Measurements from ENCODE around the gene VDAC1.

VDAC1 gene

GRCh38 chr5:133934311-133934710 lies 70.5 kb downstream of the VDAC1 start:
- Mint-ChIP-seq H3K27ac (no peak overlapping the region), H3K36me3 (peaks cover 2% of the 10 kb centered on the region), H3K4me1 (peaks cover 30% of the 10 kb centered on the region), H3K9me3 (peaks cover 3% of the 10 kb centered on the region), H3K27me3 (peaks cover 5% of the 10 kb centered on the region), H3K4me3 (no peak overlapping the region)
- CTCF ChIA-PET: no interaction called here
- no peak for DNase-seq

- Mint-ChIP-seq H3K27ac (no peak overlapping the region), H3K4me1 (peaks cover 29% of the 10 kb centered on the region), H3K36me3 (peaks cover 2% of the 10 kb centered on the region), H3K4me3 (no peak overlapping the region), H3K27me3 (peaks cover 5% of the 10 kb centered on the region), H3K9me3 (peaks cover 3% of the 10 kb centered on the region)
- CTCF ChIA-PET: no interaction called here
- no peak for DNase-seq
Observed at GRCh38 chr5:133933670-133934295, 71.0 kb downstream of the VDAC1 start.

- Mint-ChIP-seq H3K36me3 (peaks cover 2% of the 10 kb centered on the region), H3K27me3 (peaks cover 5% of the 10 kb centered on the region), H3K9me3 (peaks cover 3% of the 10 kb centered on the region), H3K4me1 (peaks cover 29% of the 10 kb centered on the region), H3K27ac (no peak overlapping the region), H3K4me3 (no peak overlapping the region)
- DNase-seq: no peak
- CTCF ChIA-PET: no interaction called here
Observed at GRCh38 chr5:133933169-133933509, 71.6 kb downstream of the VDAC1 start.

- H3K27ac Mint-ChIP-seq: no peak overlapping the region
- peaks cover 2% of the 10 kb centered on the region for H3K36me3 Mint-ChIP-seq
- no peak for DNase-seq
- CTCF ChIA-PET: no interaction called here
- H3K27me3 Mint-ChIP-seq: peaks cover 5% of the 10 kb centered on the region
- H3K4me3 Mint-ChIP-seq: no peak overlapping the region
- peaks cover 29% of the 10 kb centered on the region for H3K4me1 Mint-ChIP-seq
- peaks cover 3% of the 10 kb centered on the region for H3K9me3 Mint-ChIP-seq
Observed at GRCh38 chr5:133932441-133933168, 72.2 kb downstream of the VDAC1 start.

GRCh38 chr5:133931546-133931945 lies 73.2 kb downstream of the VDAC1 start:
- Mint-ChIP-seq H3K4me3 (no peak overlapping the region), H3K27me3 (peaks cover 3% of the 10 kb centered on the region), H3K4me1 (peaks cover 29% of the 10 kb centered on the region), H3K36me3 (peaks cover under 1% of the 10 kb centered on the region), H3K9me3 (no peaks in the 10 kb centered on the region), H3K27ac (no peak overlapping the region)
- DNase-seq: no peak
- CTCF ChIA-PET: no interaction called here

- Mint-ChIP-seq H3K27ac (peak overlapping the region; percentile 86), H3K4me1 (peaks cover 29% of the 10 kb centered on the region), H3K36me3 (no peaks in the 10 kb centered on the region), H3K4me3 (peak overlapping the region; percentile 62), H3K9me3 (no peaks in the 10 kb centered on the region), H3K27me3 (no peaks in the 10 kb centered on the region)
- DNase-seq: no peak
- CTCF ChIA-PET: interaction anchor here (1.2 to 1.7 kb wide), 4 partner anchors 14 to 109 kb away, joined by 3 to 6 read pairs (median 6); no protein-coding TSS in a partner anchor
Observed at GRCh38 chr5:133930813-133931090, 74.0 kb downstream of the VDAC1 start.

GRCh38 chr5:133930061-133930812 lies 74.5 kb downstream of the VDAC1 start:
- peaks cover 2% of the 10 kb centered on the region for H3K27me3 Mint-ChIP-seq
- CTCF ChIA-PET: interaction anchor here (0.8 to 1.7 kb wide), 5 partner anchors 14 to 109 kb away, joined by 3 to 6 read pairs (median 5); no protein-coding TSS in a partner anchor
- peaks cover 29% of the 10 kb centered on the region for H3K4me1 Mint-ChIP-seq
- peak; percentile 66 for DNase-seq
- no peaks in the 10 kb centered on the region for H3K36me3 Mint-ChIP-seq
- H3K4me3 Mint-ChIP-seq: peak overlapping the region; percentile 62
- H3K9me3 Mint-ChIP-seq: no peaks in the 10 kb centered on the region
- peak overlapping the region; percentile 86 for H3K27ac Mint-ChIP-seq

- H3K4me1 Mint-ChIP-seq: peaks cover 29% of the 10 kb centered on the region
- CTCF ChIA-PET: interaction anchor here (0.8 kb wide), 1 partner anchor 16 kb away, joined by 3 read pairs; no protein-coding TSS in a partner anchor
- H3K27ac Mint-ChIP-seq: no peak overlapping the region
- DNase-seq: no peak
- no peaks in the 10 kb centered on the region for H3K9me3 Mint-ChIP-seq
- no peak overlapping the region for H3K4me3 Mint-ChIP-seq
- H3K27me3 Mint-ChIP-seq: peaks cover 15% of the 10 kb centered on the region
- no peaks in the 10 kb centered on the region for H3K36me3 Mint-ChIP-seq
Observed at GRCh38 chr5:133928587-133929393, 76.0 kb downstream of the VDAC1 start.

GRCh38 chr5:133927300-133928180 lies 77.2 kb downstream of the VDAC1 start:
- Mint-ChIP-seq H3K4me1 (peaks cover 24% of the 10 kb centered on the region), H3K9me3 (no peaks in the 10 kb centered on the region), H3K36me3 (no peaks in the 10 kb centered on the region), H3K27me3 (peaks cover 21% of the 10 kb centered on the region), H3K4me3 (no peak overlapping the region), H3K27ac (no peak overlapping the region)
- CTCF ChIA-PET: no interaction called here
- no peak for DNase-seq

- Mint-ChIP-seq H3K36me3 (no peaks in the 10 kb centered on the region), H3K27ac (no peak overlapping the region), H3K9me3 (no peaks in the 10 kb centered on the region), H3K4me1 (peaks cover 19% of the 10 kb centered on the region), H3K4me3 (no peak overlapping the region), H3K27me3 (peaks cover 23% of the 10 kb centered on the region)
- CTCF ChIA-PET: no interaction called here
- DNase-seq: no peak
Observed at GRCh38 chr5:133926489-133927299, 78.1 kb downstream of the VDAC1 start.

GRCh38 chr5:133925866-133926488 lies 78.8 kb downstream of the VDAC1 start:
- peaks cover 12% of the 10 kb centered on the region for H3K4me1 Mint-ChIP-seq
- no peak overlapping the region for H3K27ac Mint-ChIP-seq
- H3K36me3 Mint-ChIP-seq: no peaks in the 10 kb centered on the region
- H3K9me3 Mint-ChIP-seq: no peaks in the 10 kb centered on the region
- CTCF ChIA-PET: no interaction called here
- no peak overlapping the region for H3K4me3 Mint-ChIP-seq
- no peak for DNase-seq
- H3K27me3 Mint-ChIP-seq: peaks cover 25% of the 10 kb centered on the region

GRCh38 chr5:133925269-133925668 lies 79.5 kb downstream of the VDAC1 start:
- Mint-ChIP-seq H3K27me3 (peaks cover 27% of the 10 kb centered on the region), H3K4me3 (no peak overlapping the region), H3K36me3 (no peaks in the 10 kb centered on the region), H3K27ac (no peak overlapping the region), H3K4me1 (peaks cover 6% of the 10 kb centered on the region), H3K9me3 (no peaks in the 10 kb centered on the region)
- CTCF ChIA-PET: no interaction called here
- DNase-seq: no peak

Measured in activated naive CD4-positive, alpha-beta T cell treated with anti-CD3 and anti-CD28 coated beads, Interleukin-2, amount 10 ng/mL, durations not matched to agents 7 days and 5 days (primary cell).